ENCODE results near the gene TSG101. TPM values are rescaled to one million over a fixed set of nuclear protein-coding genes. Genes with fewer than 3 reads are reported as not detected.

Gene TSG101
- total RNA-seq, 4 donors from 2014 or later = 60.1 to 93.2 (median 80.5) TPM

DNA sequence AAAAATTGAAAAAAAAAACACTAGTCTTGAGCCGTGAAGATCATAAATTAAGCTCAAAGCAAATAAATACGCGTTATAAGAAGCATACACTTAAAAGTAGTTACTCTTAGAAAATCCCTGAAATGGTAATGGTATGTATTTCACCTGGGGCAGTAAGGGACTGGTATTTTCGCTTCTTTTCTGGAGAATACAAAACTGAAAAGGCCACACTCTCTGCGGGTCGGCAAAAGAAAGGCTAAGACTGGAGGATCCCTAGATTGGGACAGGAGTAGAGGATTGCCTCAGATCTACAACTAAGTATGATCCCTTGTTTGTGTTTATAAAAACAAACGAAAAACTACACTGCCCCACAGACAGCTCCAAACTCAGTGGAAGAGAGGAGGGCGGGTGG is 617 bp downstream of the TSG101 start:
- TF ChIP-seq CTCF (IDR thresholded peaks at IDR 0.05) (no peak), EP300 (IDR thresholded peaks at IDR 0.05) (no peak)
- H3K27me3 ChIP-seq = no peaks in the 10 kb centered on the region
- H3K4me3 ChIP-seq = peak overlapping the region; percentile 80 to 98 (median 97)
- H3K36me3 ChIP-seq = peaks cover 0 to 17% (median 2%) of the 10 kb centered on the region in 4 donors
- intact Hi-C loops (cut with DNase I) = loop anchor here (5.0 kb wide), 2 partner anchors 129 to 204 kb away; partner anchors contain the start of genes GTF2H1 and HPS5
- H3K27ac ChIP-seq (replicated peaks in 1 of 4) = peak overlapping the region; percentile 88 to 96 (median 93)
- 1% methylated on average over 8 of the region's 8 CpGs for WGBS
- H3K4me1 ChIP-seq = peaks cover 16 to 51% (median 33%) of the 10 kb centered on the region in 4 donors
- H3K9me3 ChIP-seq = no peaks in the 10 kb centered on the region
- DNase-seq (ENCODE audit: extremely low spot score) = no peak

DNA sequence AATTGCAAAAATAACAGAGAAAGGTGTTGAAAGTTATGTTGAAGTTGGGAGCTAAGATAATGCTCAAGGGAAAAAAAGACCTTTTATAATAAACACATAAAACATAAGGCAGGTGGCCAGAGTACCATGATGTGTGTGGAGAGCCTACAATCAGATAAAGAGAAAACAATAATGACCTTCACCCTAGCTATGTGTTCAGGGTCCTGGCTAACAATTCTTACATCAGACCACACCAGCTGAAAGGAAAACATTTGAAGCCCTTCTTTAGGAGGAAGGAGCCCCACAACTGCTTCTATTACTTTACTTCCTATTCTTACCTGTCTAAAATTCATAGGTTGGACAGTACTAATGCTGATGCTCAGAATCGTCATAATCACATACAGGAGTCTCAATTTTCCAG is 2.5 kb downstream of the TSG101 start:
- 83% methylated on average over 1 of the region's 1 CpG for WGBS
- H3K27me3 ChIP-seq = no peaks in the 10 kb centered on the region
- DNase-seq (ENCODE audit: extremely low spot score) = no peak
- no peak overlapping the region for H3K4me3 ChIP-seq
- H3K27ac ChIP-seq (replicated peaks in 1 of 4) = no peak overlapping the region
- peaks cover 16 to 51% (median 33%) of the 10 kb centered on the region in 4 donors for H3K4me1 ChIP-seq
- H3K36me3 ChIP-seq = peaks cover 0 to 8% (median 0%) of the 10 kb centered on the region in 4 donors
- TF ChIP-seq EP300 (IDR thresholded peaks at IDR 0.05) (no peak), POLR2A (IDR thresholded peaks at IDR 0.05; ENCODE audit: low read depth) (no peak), CTCF (IDR thresholded peaks at IDR 0.05) (no peak)
- H3K9me3 ChIP-seq = no peaks in the 10 kb centered on the region
- intact Hi-C loops (cut with DNase I) = no loop called here

DNA sequence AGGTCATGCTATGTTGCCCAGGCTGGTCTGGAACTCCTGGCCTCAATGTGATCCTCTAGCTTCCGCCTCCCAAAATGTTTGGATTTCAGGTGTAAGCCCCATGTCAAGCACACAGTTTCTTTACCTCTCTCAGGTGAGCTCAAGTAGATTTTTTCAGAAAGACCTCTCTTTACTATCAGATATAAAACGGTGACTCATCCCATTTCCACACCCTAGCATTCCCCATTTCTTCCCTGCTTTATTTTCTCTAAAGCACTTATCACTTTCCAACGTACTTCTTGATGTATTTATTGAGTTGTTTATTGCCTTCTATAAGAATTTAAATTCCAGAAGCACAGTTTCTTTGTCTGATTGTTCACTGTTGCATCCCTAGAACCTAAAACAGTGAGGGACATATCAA is 3.7 kb downstream of the TSG101 start:
- no peaks in the 10 kb centered on the region for H3K27me3 ChIP-seq
- intact Hi-C loops (cut with DNase I) = no loop called here
- peaks cover 16 to 51% (median 33%) of the 10 kb centered on the region in 4 donors for H3K4me1 ChIP-seq
- H3K36me3 ChIP-seq = peaks cover 0 to 18% (median 1%) of the 10 kb centered on the region in 4 donors
- DNase-seq (ENCODE audit: extremely low spot score) = no peak
- WGBS = 88% methylated on average over 3 of the region's 3 CpGs
- H3K9me3 ChIP-seq = no peaks in the 10 kb centered on the region
- no peak overlapping the region for H3K4me3 ChIP-seq
- H3K27ac ChIP-seq (replicated peaks in 1 of 4) = no peak overlapping the region
- no peak for TF ChIP-seq CTCF (IDR thresholded peaks at IDR 0.05)
- no peak for TF ChIP-seq POLR2A (IDR thresholded peaks at IDR 0.05; ENCODE audit: low read depth)
- TF ChIP-seq POLR2AphosphoS5 (IDR thresholded peaks at IDR 0.05) = no peak

DNA sequence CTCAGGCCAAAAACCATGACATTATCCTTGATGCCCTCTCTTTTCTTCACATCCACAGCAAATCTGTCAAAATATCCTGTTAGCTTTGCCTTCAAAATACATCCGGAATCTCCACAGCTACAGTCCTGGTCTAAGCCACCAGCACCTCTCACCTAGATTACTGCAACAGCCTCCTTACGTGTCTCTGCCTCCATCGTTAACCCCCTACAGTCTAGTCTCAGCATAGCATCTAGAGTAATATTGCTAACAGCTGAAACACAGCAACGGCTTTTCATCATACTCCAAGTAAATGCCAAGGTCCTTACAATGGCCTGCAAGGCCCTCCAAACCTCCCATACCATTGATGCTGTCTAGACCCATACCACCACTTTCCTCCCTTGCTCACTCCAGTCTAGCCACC is 4.4 kb downstream of the TSG101 start:
- no peak for TF ChIP-seq EP300 (IDR thresholded peaks at IDR 0.05)
- no peak for TF ChIP-seq POLR2AphosphoS5 (IDR thresholded peaks at IDR 0.05)
- no peak for TF ChIP-seq CTCF (IDR thresholded peaks at IDR 0.05)
- TF ChIP-seq POLR2A (IDR thresholded peaks at IDR 0.05; ENCODE audit: low read depth) = no peak
- no peak for DNase-seq (ENCODE audit: extremely low spot score)
- Histone ChIP-seq H3K4me3 (no peak overlapping the region), H3K4me1 (peaks cover 10 to 45% (median 26%) of the 10 kb centered on the region in 4 donors), H3K27ac (replicated peaks in 1 of 4) (no peak overlapping the region), H3K36me3 (peaks cover 0 to 25% (median 4%) of the 10 kb centered on the region in 4 donors), H3K9me3 (no peaks in the 10 kb centered on the region), H3K27me3 (no peaks in the 10 kb centered on the region)
- intact Hi-C loops (cut with DNase I) = no loop called here
- WGBS = 79% methylated on average over 4 of the region's 4 CpGs

- Histone ChIP-seq H3K27me3 (no peaks in the 10 kb centered on the region), H3K4me1 (peaks cover 10 to 41% (median 24%) of the 10 kb centered on the region in 4 donors), H3K4me3 (no peak overlapping the region), H3K36me3 (peaks cover 0 to 34% (median 7%) of the 10 kb centered on the region in 4 donors), H3K27ac (replicated peaks in 1 of 4) (no peak overlapping the region), H3K9me3 (no peaks in the 10 kb centered on the region)
- WGBS = 96% methylated on average over 3 of the region's 3 CpGs
- DNase-seq (ENCODE audit: extremely low spot score) = no peak
- intact Hi-C loops (cut with DNase I) = no loop called here
- no peak for TF ChIP-seq POLR2AphosphoS5 (IDR thresholded peaks at IDR 0.05)
- no peak for TF ChIP-seq POLR2A (IDR thresholded peaks at IDR 0.05; ENCODE audit: low read depth)
- TF ChIP-seq EP300 (IDR thresholded peaks at IDR 0.05) = no peak
- TF ChIP-seq CTCF (IDR thresholded peaks at IDR 0.05) = no peak
These were observed 5.6 kb downstream of the TSG101 start for GRCh38 chr11:18521122-18521521.
